ENCODE results near the gene ZNF23. TPM values are rescaled to one million over a fixed set of nuclear protein-coding genes. Genes with fewer than 3 reads are reported as not detected.

Gene ZNF23
- total RNA-seq, 2 experiments from 2014 or later = 10.4 to 11.1 TPM

DNA sequence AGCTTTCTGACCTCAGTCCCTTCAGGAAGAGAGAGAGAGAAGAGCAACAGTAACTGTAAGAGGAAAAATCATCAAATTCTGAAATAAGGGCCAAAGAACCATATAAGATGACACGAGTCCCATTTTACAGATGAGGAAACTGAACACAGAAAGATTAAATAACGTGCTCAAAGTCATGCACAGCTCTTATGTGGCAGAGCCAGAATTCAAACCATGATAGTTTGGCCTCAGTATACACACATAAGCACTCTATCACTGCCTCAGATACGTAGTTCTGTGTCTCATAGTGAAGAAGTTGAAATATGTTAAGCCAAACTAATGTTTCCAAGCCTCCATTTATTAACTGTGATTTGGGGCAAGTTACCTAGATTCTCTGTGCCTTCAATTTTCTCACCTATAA lies 29.0 kb upstream of the ZNF23 start:
- H3K27ac Mint-ChIP-seq = no peak overlapping the region
- ChIA-PET CTCF (interaction anchor here (0.6 to 3.1 kb wide), 2 partner anchors 9 to 79 kb away, joined by 3 to 13 read pairs; no protein-coding TSS in a partner anchor), POLR2A (no interaction called here)
- no peaks in the 10 kb centered on the region for H3K9me3 Mint-ChIP-seq
- intact Hi-C loops (cut with micrococcal nuclease) = no loop called here
- ATAC-seq = no peak
- peaks cover 4% of the 10 kb centered on the region for H3K4me1 Mint-ChIP-seq (ENCODE audit: low read depth)
- no peak for TF ChIP-seq CTCF (IDR thresholded peaks at IDR 0.05)
- no peak overlapping the region for H3K4me3 Mint-ChIP-seq
- no peak for DNase-seq
- peaks cover 2% of the 10 kb centered on the region for H3K27me3 Mint-ChIP-seq
- no peaks in the 10 kb centered on the region for H3K36me3 Mint-ChIP-seq (ENCODE audit: low read depth)

- Mint-ChIP-seq H3K4me1 (ENCODE audit: low read depth) (peaks cover 4% of the 10 kb centered on the region), H3K9me3 (no peaks in the 10 kb centered on the region), H3K36me3 (ENCODE audit: low read depth) (no peaks in the 10 kb centered on the region), H3K27ac (no peak overlapping the region), H3K27me3 (peaks cover 2% of the 10 kb centered on the region), H3K4me3 (no peak overlapping the region)
- CTCF ChIA-PET = interaction anchor here (1.6 to 3.1 kb wide), 3 partner anchors 9 to 78 kb away, joined by 4 to 13 read pairs (median 8); no protein-coding TSS in a partner anchor
- intact Hi-C loops (cut with micrococcal nuclease) = no loop called here
- POLR2A ChIA-PET = no interaction called here
- ATAC-seq = no peak
- TF ChIP-seq CTCF (IDR thresholded peaks at IDR 0.05) = no peak
- no peak for DNase-seq
Observed at GRCh38 chr16:71490361-71490760, 28.3 kb upstream of the ZNF23 start.

DNA sequence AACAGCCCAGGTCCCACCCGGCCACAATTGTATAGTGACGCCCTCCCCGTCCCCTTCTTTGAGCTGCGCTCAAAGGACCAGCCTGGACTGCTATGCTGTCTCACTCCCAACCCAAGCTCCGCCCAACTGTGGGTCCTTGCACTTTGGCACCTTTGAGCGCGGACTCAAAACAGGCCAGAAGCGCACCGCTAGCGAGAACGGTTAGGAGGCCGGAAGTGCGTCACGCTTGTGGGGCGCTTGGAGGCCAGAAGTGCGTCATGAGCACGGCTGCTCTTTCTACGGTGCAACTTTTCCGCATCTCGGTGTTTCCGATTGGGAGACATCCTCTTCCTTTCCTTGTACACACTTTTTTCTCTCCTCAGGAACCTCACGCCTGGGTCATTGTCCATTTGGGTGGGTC lies 27.1 kb upstream of the ZNF23 start, which contains the start of gene ZNF19:
ZNF19 (minus strand) TSS at position 203 of the 400 bp plus-strand sequence. CDS start 7,210 bp downstream, outside the sequence.
- CTCF ChIA-PET = interaction anchor here (1.2 to 2.3 kb wide), 4 partner anchors 8 to 122 kb away, joined by 3 to 19 read pairs (median 6); no protein-coding TSS in a partner anchor
- intact Hi-C loops (cut with micrococcal nuclease) = no loop called here
- H3K36me3 Mint-ChIP-seq (ENCODE audit: low read depth) = no peaks in the 10 kb centered on the region
- peaks cover 2% of the 10 kb centered on the region for H3K27me3 Mint-ChIP-seq
- TF ChIP-seq CTCF (IDR thresholded peaks at IDR 0.05) = no peak
- POLR2A ChIA-PET = interaction anchor here (0.8 kb wide), 1 partner anchor 31 kb away, joined by 3 read pairs; no protein-coding TSS in a partner anchor
- peaks cover 9% of the 10 kb centered on the region for H3K4me1 Mint-ChIP-seq (ENCODE audit: low read depth)
- H3K27ac Mint-ChIP-seq = no peak within 1 kb of the TSS
- H3K4me3 Mint-ChIP-seq = no peak within 1 kb of the TSS
- DNase-seq (no peak), ATAC-seq (no peak)
- H3K9me3 Mint-ChIP-seq = no peaks in the 10 kb centered on the region

GRCh38 chr16:71484006-71484893 lies 22.2 kb upstream of the ZNF23 start:
- DNase-seq = peak; percentile 93

More at GRCh38 chr16:71484006-71484893, 22.2 kb upstream of the ZNF23 start:
- ChIA-PET POLR2A (interaction anchor here (1.1 to 2.3 kb wide), 4 partner anchors 10 to 58 kb away, joined by 3 to 17 read pairs (median 4); partner anchors contain the start of gene ZNF23), CTCF (interaction anchor here (0.9 to 1.7 kb wide), 7 partner anchors 15 to 127 kb away, joined by 3 to 7 read pairs (median 4); partner anchors contain the start of gene ZNF23)
- Mint-ChIP-seq H3K27me3 (no peaks in the 10 kb centered on the region), H3K36me3 (ENCODE audit: low read depth) (no peaks in the 10 kb centered on the region), H3K4me1 (ENCODE audit: low read depth) (peaks cover 13% of the 10 kb centered on the region), H3K9me3 (no peaks in the 10 kb centered on the region), H3K27ac (peak overlapping the region; percentile 79), H3K4me3 (peak overlapping the region; percentile 76)
- intact Hi-C loops (cut with micrococcal nuclease) = loop anchor here (1.0 kb wide), 1 partner anchor 22 kb away; the partner anchor contains the start of gene ZNF23
- ATAC-seq = peak; percentile 90
- no peak for TF ChIP-seq CTCF (IDR thresholded peaks at IDR 0.05)

Data from activated CD8-positive, alpha-beta T cell treated with anti-CD3 and anti-CD28 coated beads for 36 hours (primary cell).